UCSD-AML1 (cell line): ENCODE results near the gene BCKDHB.

Experiments
- DNase-seq: peaks from one replicate; lab custom pipeline; 2025; ENCODE audit not compliant: unreplicated experiment; lab: John Stamatoyannopoulos, UW

The BCKDHB gene

GRCh38 chr6:80328652-80329051 lies 222.2 kb downstream of the BCKDHB start:
- DNase-seq = no peak

GRCh38 chr6:80329496-80329895 lies 223.0 kb downstream of the BCKDHB start:
- no peak for DNase-seq

GRCh38 chr6:80330961-80331360 lies 224.5 kb downstream of the BCKDHB start:
- DNase-seq = no peak

- DNase-seq = no peak
These were observed 225.1 kb downstream of the BCKDHB start for GRCh38 chr6:80331522-80331921.

GRCh38 chr6:80331974-80332373 lies 225.5 kb downstream of the BCKDHB start:
- no peak for DNase-seq

GRCh38 chr6:80333342-80333741 lies 226.9 kb downstream of the BCKDHB start:
- no peak for DNase-seq

GRCh38 chr6:80335121-80335531 lies 228.7 kb downstream of the BCKDHB start:
- no peak for DNase-seq

GRCh38 chr6:80336911-80337310 lies 230.4 kb downstream of the BCKDHB start:
- DNase-seq = no peak

GRCh38 chr6:80338201-80338836 lies 231.8 kb downstream of the BCKDHB start:
- DNase-seq = peak; percentile 46

- no peak for DNase-seq
These were observed 232.9 kb downstream of the BCKDHB start for GRCh38 chr6:80339421-80339820.

GRCh38 chr6:80340280-80340679 lies 233.8 kb downstream of the BCKDHB start:
- DNase-seq = no peak

GRCh38 chr6:80340686-80341085 lies 234.2 kb downstream of the BCKDHB start:
- DNase-seq = no peak

- DNase-seq = no peak
These were observed 234.9 kb downstream of the BCKDHB start for GRCh38 chr6:80341330-80341729.

GRCh38 chr6:80343511-80343910 lies 237.0 kb downstream of the BCKDHB start:
- no peak for DNase-seq

- DNase-seq = no peak
These were observed 240.6 kb downstream of the BCKDHB start for GRCh38 chr6:80347101-80347500.

GRCh38 chr6:80348263-80348662 lies 241.8 kb downstream of the BCKDHB start:
- DNase-seq = no peak

- no peak for DNase-seq
These were observed 249.5 kb downstream of the BCKDHB start for GRCh38 chr6:80356000-80356399.

- no peak for DNase-seq
These were observed 250.1 kb downstream of the BCKDHB start for GRCh38 chr6:80356545-80356944.

GRCh38 chr6:80357081-80357480 lies 250.6 kb downstream of the BCKDHB start:
- no peak for DNase-seq

GRCh38 chr6:80357674-80358073 lies 251.2 kb downstream of the BCKDHB start:
- DNase-seq = no peak

- DNase-seq = no peak
These were observed 257.1 kb downstream of the BCKDHB start for GRCh38 chr6:80363501-80364122.

GRCh38 chr6:80364149-80364548 lies 257.7 kb downstream of the BCKDHB start:
- no peak for DNase-seq

- no peak for DNase-seq
These were observed 259.6 kb downstream of the BCKDHB start for GRCh38 chr6:80366051-80366450.
